Measurements from ENCODE around the gene SLC30A2. TPM values are rescaled to one million over a fixed set of nuclear protein-coding genes. Genes with fewer than 3 reads are reported as not detected.

SLC30A2 gene
- total RNA-seq, 1 donor from 2014 or later, result 4.4 TPM

- no peak for DNase-seq (ENCODE audit: extremely low spot score, unreplicated experiment)
- Mint-ChIP-seq H3K27me3 (peaks cover 9% of the 10 kb centered on the region), H3K4me3 (peak overlapping the region; percentile 95), H3K9me3 (no peaks in the 10 kb centered on the region), H3K27ac (peak overlapping the region; percentile 71), H3K4me1 (ENCODE audit: unreplicated experiment) (peaks cover 3% of the 10 kb centered on the region), H3K36me3 (no peaks in the 10 kb centered on the region)
- TF ChIP-seq CTCF (conservative IDR thresholded peaks at IDR 0.05), result no peak
These were observed 11.3 kb downstream of the SLC30A2 start for GRCh38 chr1:26034504-26035202.

GRCh38 chr1:26032656-26033357 lies 13.1 kb downstream of the SLC30A2 start:
- H3K36me3 Mint-ChIP-seq, result no peaks in the 10 kb centered on the region
- H3K4me1 Mint-ChIP-seq (ENCODE audit: unreplicated experiment), result peaks cover 5% of the 10 kb centered on the region
- peak overlapping the region; percentile 16 for H3K27ac Mint-ChIP-seq
- peaks cover 9% of the 10 kb centered on the region for H3K27me3 Mint-ChIP-seq
- peak overlapping the region; percentile 51 for H3K4me3 Mint-ChIP-seq
- DNase-seq (ENCODE audit: extremely low spot score, unreplicated experiment), result no peak
- H3K9me3 Mint-ChIP-seq, result no peaks in the 10 kb centered on the region
- TF ChIP-seq CTCF (conservative IDR thresholded peaks at IDR 0.05), result no peak

DNA sequence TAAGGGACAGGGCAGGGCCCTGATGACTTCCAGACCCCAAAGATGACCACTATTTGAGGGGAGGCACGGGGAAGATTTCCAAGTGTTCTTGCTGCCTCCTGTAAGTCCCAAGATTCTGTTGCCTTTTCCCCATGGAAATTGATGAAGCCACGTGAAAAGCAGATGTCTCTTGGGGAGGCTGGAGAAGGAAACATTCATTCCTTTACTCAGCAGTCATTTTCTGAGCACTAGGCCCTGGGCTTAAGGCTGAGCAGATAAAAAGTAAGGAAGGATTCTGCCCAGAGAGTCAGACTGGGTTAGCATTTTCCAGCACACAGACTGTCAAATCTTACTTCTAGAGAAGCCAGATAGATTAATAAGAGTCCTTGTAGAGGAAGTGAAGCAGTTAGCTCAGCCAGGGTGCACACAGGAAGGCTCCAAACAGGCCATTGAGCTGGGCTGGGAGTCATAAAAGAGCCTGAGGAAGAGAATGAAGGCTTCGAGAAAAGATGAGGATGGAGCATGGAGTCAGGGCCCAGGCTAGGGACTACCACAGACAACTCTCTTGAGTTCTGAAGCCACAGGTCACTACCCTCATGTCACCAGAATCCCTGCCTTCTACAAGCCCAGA lies 14.2 kb downstream of the SLC30A2 start:
- DNase-seq (ENCODE audit: extremely low spot score, unreplicated experiment), result no peak
- Mint-ChIP-seq H3K36me3 (no peaks in the 10 kb centered on the region), H3K27me3 (peaks cover 9% of the 10 kb centered on the region), H3K27ac (no peak overlapping the region), H3K4me3 (no peak overlapping the region), H3K9me3 (no peaks in the 10 kb centered on the region), H3K4me1 (ENCODE audit: unreplicated experiment) (peaks cover 7% of the 10 kb centered on the region)
- no peak for TF ChIP-seq CTCF (conservative IDR thresholded peaks at IDR 0.05)

DNA sequence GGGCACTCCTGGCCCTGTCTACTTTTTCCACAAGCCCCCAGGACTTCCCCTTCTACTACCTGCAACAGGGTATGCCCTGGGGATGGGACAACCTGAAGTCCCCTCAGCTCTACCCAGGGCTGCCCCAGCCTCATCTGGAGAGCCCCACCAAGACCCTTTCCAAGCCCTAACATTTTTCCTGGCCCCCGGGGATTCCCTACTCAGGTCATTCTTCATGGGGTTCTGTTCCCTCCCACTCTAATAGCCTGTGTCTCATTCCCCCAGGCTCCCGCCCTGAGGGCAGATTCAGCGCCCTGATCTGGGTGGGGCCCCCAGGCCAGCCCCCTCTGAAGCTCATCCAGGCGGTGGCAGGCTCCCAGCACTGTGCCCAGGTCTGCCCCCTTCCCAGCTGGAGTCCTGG lies 14.7 kb downstream of the SLC30A2 start:
- TF ChIP-seq CTCF (conservative IDR thresholded peaks at IDR 0.05), result no peak
- H3K4me3 Mint-ChIP-seq, result no peak overlapping the region
- H3K9me3 Mint-ChIP-seq, result no peaks in the 10 kb centered on the region
- peaks cover 7% of the 10 kb centered on the region for H3K4me1 Mint-ChIP-seq (ENCODE audit: unreplicated experiment)
- no peaks in the 10 kb centered on the region for H3K36me3 Mint-ChIP-seq
- DNase-seq (ENCODE audit: extremely low spot score, unreplicated experiment), result no peak
- peaks cover 9% of the 10 kb centered on the region for H3K27me3 Mint-ChIP-seq
- H3K27ac Mint-ChIP-seq, result no peak overlapping the region

DNA sequence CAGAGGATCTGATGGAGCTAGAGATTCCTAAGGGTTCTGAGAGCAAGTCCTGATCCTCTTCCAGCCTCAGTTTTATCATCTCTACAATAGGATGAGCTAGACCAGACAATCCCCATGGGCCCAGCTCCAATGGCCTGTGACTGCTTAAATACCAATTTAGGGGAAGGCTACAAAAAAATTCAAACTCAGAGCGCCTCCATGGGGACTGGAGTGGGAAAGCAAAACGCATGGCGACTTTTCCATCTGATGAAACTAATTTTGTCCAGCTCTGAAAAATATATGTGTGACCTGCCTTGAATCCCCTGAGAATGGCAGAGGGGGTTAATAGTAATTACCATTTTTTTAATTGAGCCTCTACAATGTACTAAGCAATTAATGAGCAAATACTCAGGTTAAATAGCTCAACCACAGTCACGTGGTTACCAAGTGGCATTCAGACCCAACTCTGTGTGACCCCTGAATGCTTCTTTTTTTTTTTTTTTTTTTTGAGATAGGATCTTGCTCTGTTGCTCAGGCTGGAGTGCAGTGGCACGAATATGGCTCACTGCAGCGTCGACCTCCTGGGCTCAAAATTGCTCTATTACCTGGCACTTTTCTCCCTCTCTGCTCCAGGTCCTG lies 15.9 kb downstream of the SLC30A2 start:
- peak; percentile 29 for TF ChIP-seq CTCF (conservative IDR thresholded peaks at IDR 0.05)
- H3K27ac Mint-ChIP-seq, result no peak overlapping the region
- DNase-seq (ENCODE audit: extremely low spot score, unreplicated experiment), result no peak
- H3K9me3 Mint-ChIP-seq, result no peaks in the 10 kb centered on the region
- no peaks in the 10 kb centered on the region for H3K36me3 Mint-ChIP-seq
- peaks cover 9% of the 10 kb centered on the region for H3K27me3 Mint-ChIP-seq
- H3K4me3 Mint-ChIP-seq, result no peak overlapping the region
- H3K4me1 Mint-ChIP-seq (ENCODE audit: unreplicated experiment), result peaks cover 4% of the 10 kb centered on the region
